Peyer's patch (tissue), 4 donors: ENCODE results near the gene CCDC85B. TPM values are rescaled to one million over a fixed set of nuclear protein-coding genes. Genes with fewer than 3 reads are reported as not detected.

ENCODE experiments used
- DNase-seq, 3 donors: peaks; one replicate each; pipeline ENCODE4 v3.0.0-alpha.2; 2017 to 2019
- H3K27ac ChIP-seq, 4 donors: fragments of 200-600 bp; sonication (generic); one replicate each; pipeline ENCODE4 v1.5.1; 2016 to 2019
- H3K27me3 ChIP-seq, 2 donors: fragments of 200-600 bp; sonication (generic); one replicate each; pipeline ENCODE4 v1.5.1; 2019
- H3K36me3 ChIP-seq, 3 donors: fragments of 200-600 bp; sonication (generic); one replicate each; pipeline ENCODE4 v1.5.1; 2016 to 2019
- H3K4me1 ChIP-seq, 4 donors: fragments of 200-600 bp; sonication (generic); one replicate each; pipeline ENCODE4 v1.5.1; 2016 to 2019
- H3K4me3 ChIP-seq, 4 donors: fragments of 200-600 bp; sonication (generic); 1 replicate in 3 of 4; 2 replicates in 1 of 4; pipeline ENCODE4 v1.5.1; 2016 to 2019; ENCODE audit warnings: mild to moderate bottlenecking in 1 of 4
- H3K9me3 ChIP-seq, 4 donors: fragments of 200-600 bp; sonication (generic); one replicate each; pipeline ENCODE4 v1.5.1; 2016 to 2019; ENCODE audit warnings: mild to moderate bottlenecking in 1 of 4
- POLR2A ChIP-seq, 2 donors: fragments of 450-650 bp; IDR thresholded peaks; one replicate each; pipeline ENCODE4 v1.5.1; 2017; ENCODE audit warnings: antibody characterized with exemption in 2 of 2, mild to moderate bottlenecking in 2 of 2, moderate library complexity in 2 of 2
- total RNA-seq, 4 donors: library from RNA; depleted of rRNA; stranded (reverse); fragments of >200 nt; gene quantifications; one replicate each; pipeline ENCODE4 v1.1.0, GENCODE V29; 2016
- TF ChIP-seq, protein P1 (sequence below), 6 experiments: fragments of 450-650 bp in 4 of 6; fragments of 200-600 bp in 2 of 6; sonication (generic) in 1 of 6; IDR thresholded peaks; one replicate each; pipeline ENCODE4 v1.5.1; 2017 to 2019; ENCODE audit warnings: antibody characterized with exemption in 6 of 6, mild to moderate bottlenecking in 3 of 6, moderate library complexity in 1 of 6

The CCDC85B gene
- total RNA-seq, 4 donors from 2014 or later, result 3.5 to 12.4 (median 7.4) TPM

DNA sequence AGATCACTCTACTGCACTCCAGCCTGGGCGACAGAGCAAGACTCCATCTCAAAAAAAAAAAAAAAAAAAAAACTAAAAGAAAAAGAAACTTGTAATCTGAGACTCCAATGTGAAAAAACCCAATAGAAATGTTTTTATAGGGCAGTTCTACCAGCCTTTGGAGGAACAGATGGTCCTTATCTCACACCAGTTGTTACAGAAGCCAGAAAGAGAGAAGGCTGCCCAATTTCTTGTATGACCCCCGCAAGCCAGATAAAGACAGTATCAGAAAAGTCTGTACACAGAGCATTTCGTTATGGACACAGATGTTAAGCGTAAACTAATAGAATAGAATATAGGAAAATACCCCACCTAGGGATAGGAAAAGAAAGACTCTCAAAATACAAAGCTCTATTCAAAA is 43.5 kb downstream of the CCDC85B start:
- no peak for DNase-seq
- no peaks in the 10 kb centered on the region for H3K27me3 ChIP-seq
- no peak overlapping the region for H3K4me3 ChIP-seq
- H3K36me3 ChIP-seq, result no peaks in the 10 kb centered on the region
- TF ChIP-seq POLR2A (IDR thresholded peaks at IDR 0.05), result no peak
- TF ChIP-seq, protein P1, sequence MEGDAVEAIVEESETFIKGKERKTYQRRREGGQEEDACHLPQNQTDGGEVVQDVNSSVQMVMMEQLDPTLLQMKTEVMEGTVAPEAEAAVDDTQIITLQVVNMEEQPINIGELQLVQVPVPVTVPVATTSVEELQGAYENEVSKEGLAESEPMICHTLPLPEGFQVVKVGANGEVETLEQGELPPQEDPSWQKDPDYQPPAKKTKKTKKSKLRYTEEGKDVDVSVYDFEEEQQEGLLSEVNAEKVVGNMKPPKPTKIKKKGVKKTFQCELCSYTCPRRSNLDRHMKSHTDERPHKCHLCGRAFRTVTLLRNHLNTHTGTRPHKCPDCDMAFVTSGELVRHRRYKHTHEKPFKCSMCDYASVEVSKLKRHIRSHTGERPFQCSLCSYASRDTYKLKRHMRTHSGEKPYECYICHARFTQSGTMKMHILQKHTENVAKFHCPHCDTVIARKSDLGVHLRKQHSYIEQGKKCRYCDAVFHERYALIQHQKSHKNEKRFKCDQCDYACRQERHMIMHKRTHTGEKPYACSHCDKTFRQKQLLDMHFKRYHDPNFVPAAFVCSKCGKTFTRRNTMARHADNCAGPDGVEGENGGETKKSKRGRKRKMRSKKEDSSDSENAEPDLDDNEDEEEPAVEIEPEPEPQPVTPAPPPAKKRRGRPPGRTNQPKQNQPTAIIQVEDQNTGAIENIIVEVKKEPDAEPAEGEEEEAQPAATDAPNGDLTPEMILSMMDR (IDR thresholded peaks at IDR 0.05), result no peak
- H3K4me1 ChIP-seq, result no peaks in the 10 kb centered on the region
- H3K27ac ChIP-seq, result no peak overlapping the region
- H3K9me3 ChIP-seq, result no peaks in the 10 kb centered on the region

DNA sequence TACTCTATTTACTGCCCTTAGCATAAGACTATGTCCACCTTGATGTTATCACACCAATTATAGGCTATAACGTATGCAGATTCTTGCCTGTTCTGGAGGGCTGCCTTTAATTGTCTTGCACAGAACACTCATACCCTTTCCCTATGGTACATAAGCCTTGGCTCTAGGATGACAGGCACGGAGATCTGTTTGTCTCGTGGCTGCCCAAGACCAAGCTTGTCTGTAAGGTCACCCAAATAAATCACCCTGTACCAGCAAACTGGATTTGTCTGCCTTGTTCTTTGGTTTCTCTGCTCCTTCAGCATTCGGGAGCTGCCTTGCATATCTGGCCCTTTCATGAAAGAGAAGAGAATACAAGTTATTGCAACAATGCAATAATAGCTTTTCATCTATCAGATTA is 47.3 kb downstream of the CCDC85B start:
- no peak for DNase-seq
- Histone ChIP-seq H3K36me3 (no peaks in the 10 kb centered on the region), H3K4me1 (no peaks in the 10 kb centered on the region), H3K27ac (no peak overlapping the region), H3K4me3 (no peak overlapping the region), H3K9me3 (no peaks in the 10 kb centered on the region), H3K27me3 (no peaks in the 10 kb centered on the region)
- no peak for TF ChIP-seq POLR2A (IDR thresholded peaks at IDR 0.05)
- TF ChIP-seq, protein P1 (IDR thresholded peaks at IDR 0.05), result no peak

Other genes with a start within 250 kb of the CCDC85B start
- 10 to 100 TPM; 46.6 to 86.9 (median 59.7) TPM for gene RELA, start 227.8 kb upstream of the CCDC85B start, total RNA-seq
- 100 to 1,000 TPM in 1 of 4 donors, 10 to 100 TPM in 3; 55.9 to 137 (median 80.3) TPM for gene KAT5, start 178.4 kb upstream of the CCDC85B start, total RNA-seq
- 10 to 100 TPM; 27.2 to 98.2 (median 35.4) TPM for gene RNASEH2C, start 169.9 kb upstream of the CCDC85B start, total RNA-seq
- 10 to 100 TPM; 14.9 to 35.8 (median 35.0) TPM for gene AP5B1, start 109.7 kb upstream of the CCDC85B start, total RNA-seq
- 10 to 100 TPM; 14.9 to 33.2 (median 29.8) TPM for gene OVOL1, start 103.6 kb upstream of the CCDC85B start, total RNA-seq
- gene SNX32, start 56.7 kb upstream of the CCDC85B start, total RNA-seq, result 1 to 10 TPM in 3 of 4 donors, not detected in 1; 1.7 to 6.7 (median 6.4) TPM
- gene CFL1, start 32.5 kb upstream of the CCDC85B start, total RNA-seq, result 1,000 to 10,000 TPM in 3 of 4 donors, 100 to 1,000 TPM in 1; 961 to 2,313 (median 1,456) TPM
- 100 to 1,000 TPM in 1 of 4 donors, 10 to 100 TPM in 3; 68.3 to 101 (median 78.9) TPM for gene MUS81, start 30.2 kb upstream of the CCDC85B start, total RNA-seq
- gene EFEMP2, start 17.9 kb upstream of the CCDC85B start, total RNA-seq, result 10 to 100 TPM in 3 of 4 donors, 1 to 10 TPM in 1; 4.4 to 75.1 (median 12.1) TPM
- gene CTSW, start 10.8 kb upstream of the CCDC85B start, total RNA-seq, result 1 to 10 TPM in 2 of 4 donors, not detected in 2; 1.3 to 1.9 TPM
- gene FIBP, start 2.2 kb upstream of the CCDC85B start, total RNA-seq, result 100 to 1,000 TPM; 100 to 173 (median 122) TPM
- 1 to 10 TPM in 3 of 4 donors, not detected in 1; 1.5 to 7.4 (median 1.7) TPM for gene FOSL1, start 9.7 kb downstream of the CCDC85B start, total RNA-seq
- 10 to 100 TPM in 2 of 4 donors, 1 to 10 TPM in 2; 8.3 to 20.6 (median 12.1) TPM for gene C11orf68, start 28.4 kb downstream of the CCDC85B start, total RNA-seq
- 100 to 1,000 TPM in 1 of 4 donors, 10 to 100 TPM in 3; 32.6 to 112 (median 57.5) TPM for gene DRAP1, start 28.8 kb downstream of the CCDC85B start, total RNA-seq
- not detected for gene TSGA10IP, start 54.8 kb downstream of the CCDC85B start, total RNA-seq
- 10 to 100 TPM; 14.4 to 61.9 (median 26.4) TPM for gene SART1, start 71.1 kb downstream of the CCDC85B start, total RNA-seq
- gene EIF1AD, start 111.5 kb downstream of the CCDC85B start, total RNA-seq, result 10 to 100 TPM; 15.1 to 66.0 (median 23.7) TPM
- gene BANF1, start 111.8 kb downstream of the CCDC85B start, total RNA-seq, result 10 to 100 TPM; 25.4 to 42.4 (median 27.7) TPM
- gene CST6, start 121.3 kb downstream of the CCDC85B start, total RNA-seq, result not detected
- gene CATSPER1, start 135.8 kb downstream of the CCDC85B start, total RNA-seq, result not detected
- not detected for gene GAL3ST3, start 158.5 kb downstream of the CCDC85B start, total RNA-seq
- gene SF3B2, start 161.7 kb downstream of the CCDC85B start, total RNA-seq, result 100 to 1,000 TPM; 127 to 340 (median 171) TPM
- 10 to 100 TPM; 10.3 to 52.0 (median 22.3) TPM for gene PACS1, start 179.6 kb downstream of the CCDC85B start, total RNA-seq